Stimulated activated CD8-positive, alpha-beta memory T cell treated with anti-CD3 and anti-CD28 coated beads, Interleukin-2, amount 100 ng/mL, for 1 hour (primary cell): Measurements from ENCODE around the gene MRO.
"Not testable (repeated sequence)": the region's sequence is repeated elsewhere in the genome, so short reads cannot be mapped to it uniquely, and the experiment has no call there.

ENCODE experiments used
- DNase-seq, 2 donors: peaks; one replicate each; pipeline ENCODE4 v3.0.0-alpha.2; 2020; ENCODE audit warnings: low read depth in 2 of 2

The MRO gene

DNA sequence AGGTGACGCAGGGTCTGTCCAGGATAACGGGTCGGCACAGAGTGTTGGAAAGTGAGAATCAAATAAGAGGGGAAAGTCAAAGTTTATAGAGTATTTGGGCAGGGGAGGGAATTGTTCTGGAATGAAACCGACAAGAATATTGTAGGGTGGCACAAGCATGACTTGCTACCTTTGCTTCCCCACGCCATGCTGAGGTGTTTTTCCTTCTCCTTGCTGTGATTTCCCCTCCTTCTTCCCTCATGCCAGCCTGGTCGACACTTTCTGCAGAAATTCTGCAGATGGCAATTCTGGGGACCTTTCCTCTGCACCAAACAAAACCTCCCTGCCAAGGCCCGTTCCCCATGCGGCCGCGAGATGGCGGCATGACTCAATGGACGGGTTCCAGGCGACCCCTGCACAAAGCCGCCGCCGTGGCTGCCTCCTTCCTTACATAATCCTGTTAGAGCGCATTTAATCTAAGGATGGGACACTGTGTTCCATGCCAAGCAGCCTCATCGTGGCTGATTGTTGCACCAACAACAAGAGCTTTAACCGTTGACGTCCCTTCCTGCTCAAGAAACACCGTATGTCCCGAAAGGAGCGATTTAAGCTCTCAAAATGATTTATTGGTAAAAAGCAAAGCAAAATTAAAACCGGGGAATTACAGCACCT, at the start of gene MRO:
Gene MRO (minus strand): TSS at position 289 of the 651 bp plus-strand sequence. CDS start 10,616 bp downstream, outside the sequence.
- DNase-seq, result peak; percentile 57 to 70

DNA sequence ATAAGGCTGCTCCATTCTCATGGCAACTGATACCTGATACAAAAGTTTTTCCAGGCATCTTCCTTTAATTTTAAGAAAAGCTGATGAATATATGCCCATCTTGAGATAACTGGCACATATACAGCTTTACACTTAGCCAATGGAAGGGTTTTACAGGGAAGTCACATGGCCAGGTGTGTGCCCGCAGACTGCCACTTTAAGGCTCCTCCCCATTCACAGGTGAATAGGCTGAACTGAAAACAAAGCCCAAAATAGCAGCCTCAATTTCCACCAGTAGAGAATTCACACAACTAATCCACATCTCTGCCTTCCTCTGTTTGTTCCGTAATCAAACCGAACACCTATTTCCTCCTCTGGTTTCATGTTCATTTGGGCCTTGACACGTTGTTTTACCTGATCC, 49.3 kb upstream of the MRO start:
- DNase-seq, result no peak

DNA sequence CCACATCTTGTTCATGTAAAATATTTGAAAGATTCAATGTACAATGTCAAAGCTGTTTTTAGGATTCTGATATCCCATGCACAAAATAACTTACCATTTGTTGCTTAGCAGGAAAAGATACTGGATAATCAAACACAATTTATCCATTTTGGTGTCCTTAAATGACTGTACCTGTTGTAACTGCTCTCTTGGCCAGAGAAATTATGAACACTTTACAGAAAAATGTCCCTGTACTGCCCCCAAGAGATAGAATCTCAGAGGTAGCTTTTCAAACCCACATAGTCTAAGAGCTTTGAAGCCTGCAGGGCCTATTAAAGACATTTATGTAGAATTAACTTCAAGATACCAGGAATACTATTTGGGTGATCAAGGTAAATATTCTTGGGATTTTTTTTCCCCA, 46.9 kb upstream of the MRO start:
- no peak for DNase-seq

DNA sequence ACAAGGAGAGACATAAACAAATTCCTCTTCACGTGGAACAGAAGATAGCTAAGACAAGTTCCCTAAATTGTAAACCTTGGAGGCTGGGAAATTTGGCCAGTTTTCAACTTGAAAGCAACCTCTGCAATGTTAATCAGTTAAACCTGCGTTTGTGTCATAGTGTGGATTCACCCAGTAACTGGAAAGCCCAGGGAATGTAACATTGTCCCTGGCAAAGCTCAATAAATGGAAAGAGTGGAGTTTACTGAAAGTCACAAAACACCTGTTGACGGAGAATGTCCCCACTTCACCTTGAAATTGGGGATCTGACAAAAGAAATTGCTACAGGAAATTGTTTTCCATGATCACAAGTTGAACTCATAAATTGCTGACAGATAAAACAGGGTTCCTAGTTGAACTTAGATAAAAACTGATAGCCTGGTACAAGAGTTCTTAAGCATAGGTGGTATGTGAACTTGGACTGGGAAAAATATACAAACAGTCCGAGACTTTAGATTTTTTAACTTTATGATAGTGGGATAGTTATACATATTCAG, 44.1 kb upstream of the MRO start:
- no peak for DNase-seq

DNA sequence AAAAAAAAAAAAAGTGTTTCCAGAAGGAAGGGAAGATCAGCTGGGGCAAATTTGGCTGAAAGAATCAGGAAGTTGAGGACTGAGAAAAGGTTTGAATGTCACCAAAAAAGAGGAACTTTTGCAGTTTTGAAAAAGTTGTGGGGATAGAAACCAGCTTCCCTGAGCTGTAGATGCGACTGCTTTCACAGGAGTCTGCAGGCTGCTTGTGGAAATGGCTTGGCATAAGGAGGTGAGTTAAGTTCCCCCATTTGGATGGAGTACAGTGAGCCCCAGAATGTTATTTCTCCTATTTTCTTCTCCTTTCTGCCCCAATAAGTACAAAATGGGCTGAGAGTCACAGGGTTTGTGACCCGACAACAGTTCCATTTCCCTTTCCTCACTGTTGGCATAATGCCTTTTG, 42.6 kb upstream of the MRO start:
- no peak for DNase-seq

DNA sequence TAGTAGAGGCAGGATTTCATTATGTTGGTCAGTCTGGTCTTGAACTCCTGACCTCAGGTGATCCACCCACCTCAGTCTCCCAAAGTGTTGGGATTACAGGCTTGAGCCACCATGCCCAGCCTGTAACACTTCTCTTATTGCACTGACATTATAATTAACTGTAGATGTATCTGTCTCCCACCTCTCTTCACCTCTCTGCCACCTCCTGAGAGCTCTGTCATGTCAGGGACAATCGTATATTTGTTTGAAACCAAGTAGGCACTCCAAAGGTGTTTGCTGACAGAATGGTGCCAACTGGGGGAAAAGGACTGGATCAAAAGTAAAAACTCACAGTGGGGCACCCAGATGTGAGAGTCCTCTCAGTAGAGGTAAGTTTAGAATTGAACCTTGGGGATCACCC, 41.8 kb upstream of the MRO start:
- DNase-seq, result no peak

DNA sequence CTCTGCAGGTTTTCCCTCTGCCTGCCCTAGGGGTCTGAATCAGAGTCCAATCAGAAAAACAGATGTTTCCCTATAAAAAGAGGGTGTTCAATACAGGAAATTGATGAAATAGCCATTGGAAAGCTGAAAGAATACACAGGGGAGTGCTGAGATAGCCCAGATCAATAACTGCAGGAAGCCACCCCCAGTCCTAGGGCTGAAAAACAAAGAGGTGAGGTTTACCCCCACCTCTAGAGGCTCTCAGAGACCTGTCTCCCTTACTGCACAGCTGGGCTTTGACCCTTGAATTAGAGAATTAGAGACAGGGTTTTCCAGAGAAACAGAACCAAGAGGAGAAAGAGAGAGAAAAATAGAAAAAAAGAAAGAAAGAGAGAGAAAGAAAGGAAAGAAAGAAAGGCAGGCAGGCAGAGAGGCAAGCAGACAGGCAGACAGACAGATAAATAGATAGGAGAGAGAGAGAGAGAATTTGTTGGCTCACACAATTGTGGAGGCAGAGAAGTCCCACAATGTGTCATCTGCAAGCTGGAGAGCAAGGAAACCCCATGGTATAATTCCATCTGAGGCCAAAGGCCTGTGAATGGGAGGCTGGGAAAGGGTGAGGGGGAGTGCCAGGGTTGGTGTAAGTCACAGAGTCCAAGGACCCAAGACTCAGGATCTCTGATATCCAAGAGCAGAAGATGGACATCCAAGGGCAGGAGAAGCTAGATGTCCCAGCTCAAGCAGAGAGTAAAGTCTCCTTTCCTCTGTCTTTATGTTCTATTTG, 40.2 kb upstream of the MRO start:
- DNase-seq, result no peak

DNA sequence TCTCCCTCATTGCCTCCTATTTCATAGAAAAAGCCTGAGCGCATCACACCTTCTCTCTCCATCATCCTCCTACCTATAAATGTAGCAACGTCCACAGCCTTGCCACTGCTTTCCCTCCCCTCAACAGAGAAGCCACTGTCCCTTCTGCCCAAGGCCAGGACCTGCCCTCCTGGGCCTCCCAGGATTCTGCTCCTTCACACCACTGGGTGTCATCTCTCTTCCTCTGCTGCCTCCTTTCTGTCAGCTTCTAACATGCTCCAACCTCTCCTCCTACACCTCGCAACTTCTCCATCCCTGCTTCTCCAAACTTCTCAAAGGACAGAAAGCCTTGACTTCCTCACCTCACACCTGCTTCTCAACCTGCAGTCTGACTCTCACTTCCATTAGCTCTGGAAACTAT, 37.9 kb upstream of the MRO start:
- DNase-seq, result no peak

DNA sequence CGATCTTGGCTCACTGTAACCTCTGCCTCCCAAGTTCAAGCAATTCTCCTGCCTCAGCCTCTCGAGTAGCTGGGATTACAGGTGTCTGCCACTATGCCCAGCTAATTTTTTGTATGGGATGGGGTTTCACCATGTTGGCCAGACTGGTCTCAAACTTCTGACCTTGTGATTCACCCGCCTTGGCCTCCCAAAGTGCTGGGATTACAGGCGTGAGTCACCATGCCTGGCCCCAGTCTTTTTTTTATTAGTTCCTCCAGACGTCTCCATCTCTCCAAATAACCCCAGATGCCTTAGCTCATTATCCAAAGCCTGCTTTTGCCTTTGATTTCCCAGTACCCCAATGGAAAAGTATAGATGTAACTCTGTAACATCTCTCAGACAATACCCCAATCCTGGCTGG, 37.4 kb upstream of the MRO start:
- not testable (repeated sequence) for DNase-seq

DNA sequence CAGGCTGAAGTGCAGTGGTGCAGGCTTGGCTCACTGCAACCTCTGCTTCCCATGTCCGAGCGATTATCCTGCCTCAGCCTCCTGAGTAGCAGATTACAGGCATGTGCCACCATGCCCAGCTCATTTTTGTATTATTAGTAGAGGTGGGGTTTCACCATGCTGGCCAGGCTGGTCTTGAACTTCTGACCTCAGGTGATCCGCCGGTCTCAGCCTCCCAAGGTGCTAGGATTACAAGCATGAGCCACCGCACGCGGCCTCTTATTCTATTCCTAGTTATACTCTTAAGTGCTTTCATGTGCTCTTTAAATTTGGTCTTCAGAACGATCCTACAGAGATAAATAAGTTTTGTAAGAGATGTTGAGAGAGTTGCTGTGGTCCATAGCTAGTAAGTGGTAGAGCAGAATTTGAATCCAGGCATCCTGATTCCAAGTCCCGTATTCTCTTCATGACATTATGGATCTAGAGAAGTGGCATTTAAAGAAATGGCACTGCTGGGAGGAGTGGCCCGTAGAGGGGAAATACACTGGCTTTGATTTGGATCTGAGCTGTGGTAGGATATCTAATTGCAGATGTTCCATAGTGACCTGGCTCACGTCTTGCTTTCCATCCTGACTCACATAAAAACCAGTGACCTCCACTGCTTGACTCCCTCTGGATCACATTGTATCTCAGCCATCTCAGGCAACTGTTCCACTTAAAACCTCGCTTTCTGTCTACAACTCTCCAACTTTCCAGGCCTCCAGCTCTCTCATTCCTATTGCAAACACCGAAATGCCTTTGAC, 36.4 kb upstream of the MRO start:
- no peak for DNase-seq

DNA sequence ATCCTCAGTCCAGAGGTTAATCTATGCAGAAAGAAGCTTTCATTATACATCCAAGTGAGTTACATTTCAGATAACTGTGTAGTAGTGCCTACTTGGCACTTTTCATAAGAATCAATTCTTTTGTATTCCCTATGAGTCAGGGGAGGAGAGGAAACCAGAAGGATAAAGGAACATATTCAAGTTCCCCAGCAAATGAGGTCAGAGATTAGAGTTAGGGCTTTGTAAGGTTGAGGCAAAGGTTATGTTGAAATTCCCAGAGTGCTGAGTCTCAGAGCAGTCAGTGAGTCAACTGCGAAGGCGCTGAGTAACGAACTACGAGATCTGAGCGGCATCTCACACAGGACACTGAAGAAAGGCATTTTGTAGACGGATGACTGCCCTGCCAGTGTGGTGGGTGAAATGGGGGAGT, 34.1 kb upstream of the MRO start:
- DNase-seq, result no peak

DNA sequence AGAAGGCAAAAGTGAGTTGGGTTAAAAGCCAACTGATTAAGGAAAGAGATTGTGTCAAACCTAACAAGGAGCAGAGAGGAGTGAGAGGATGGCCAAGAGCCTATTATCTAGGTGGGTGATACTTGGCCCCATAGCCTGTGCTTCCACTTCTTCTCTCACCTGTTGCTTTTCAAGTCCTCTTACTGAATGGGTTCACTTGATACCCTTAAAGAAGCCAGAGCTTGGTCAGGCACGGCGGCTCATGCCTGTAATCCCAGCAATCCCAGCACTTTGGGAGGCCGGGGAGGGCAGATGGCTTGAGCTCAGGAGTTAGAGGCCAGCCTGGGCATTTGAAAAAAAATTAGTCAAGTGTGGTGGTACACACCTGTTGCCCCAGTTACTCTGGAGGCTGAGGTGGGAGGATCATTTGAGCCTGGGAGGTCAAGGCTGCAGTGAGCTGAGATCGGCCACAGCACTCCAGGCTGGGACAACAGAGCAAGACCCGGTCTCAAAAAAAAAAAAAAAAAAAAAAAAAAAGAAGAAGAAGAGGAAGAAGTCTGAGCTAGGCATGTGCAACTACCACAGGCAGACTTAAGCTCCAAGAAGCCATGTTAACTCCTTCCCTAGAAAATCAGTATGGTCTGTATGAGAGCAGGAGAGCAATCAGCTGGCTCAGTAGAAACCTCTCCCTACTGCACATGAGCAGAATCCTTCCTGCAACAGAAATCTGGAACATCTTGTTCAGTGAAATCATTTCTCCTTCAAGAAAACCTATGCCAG, 30.7 kb upstream of the MRO start:
- no peak for DNase-seq

DNA sequence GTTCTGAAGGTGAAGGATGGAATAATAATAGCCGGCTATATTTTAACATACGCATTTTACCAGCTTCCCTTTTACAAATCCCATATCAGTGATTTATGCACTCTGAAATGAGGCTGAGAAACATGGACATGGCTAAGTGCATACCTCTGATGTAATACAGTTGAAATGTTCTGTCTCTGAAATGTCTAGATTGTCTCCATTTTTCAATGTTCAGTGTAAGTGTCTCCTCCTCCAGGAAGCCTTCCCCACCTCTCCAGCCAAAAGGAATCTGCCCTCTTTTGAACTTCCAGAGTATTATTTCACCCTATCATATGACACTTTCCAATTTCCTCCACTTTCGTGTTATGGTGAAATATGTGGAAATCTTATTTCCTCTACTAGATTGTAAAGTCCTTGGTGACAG, 29.6 kb upstream of the MRO start:
- DNase-seq, result no peak

DNA sequence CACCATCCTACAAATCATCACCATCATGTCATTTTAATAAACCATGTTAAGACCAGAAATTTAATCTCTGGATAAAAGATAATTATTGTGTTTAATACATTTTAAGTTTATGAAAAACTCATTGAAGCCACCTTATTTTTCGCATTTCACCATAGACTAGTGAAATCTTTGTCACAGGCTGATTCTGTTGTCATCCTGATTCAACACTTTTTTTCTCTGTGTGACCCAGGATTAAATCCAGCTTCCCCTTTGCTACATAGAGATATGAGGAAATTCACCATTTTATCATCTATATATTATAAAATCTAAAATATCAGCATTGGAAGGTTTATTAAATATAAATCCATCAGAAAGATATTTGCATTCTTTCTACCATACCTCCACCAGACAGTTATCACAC, 29.2 kb upstream of the MRO start:
- DNase-seq, result no peak

DNA sequence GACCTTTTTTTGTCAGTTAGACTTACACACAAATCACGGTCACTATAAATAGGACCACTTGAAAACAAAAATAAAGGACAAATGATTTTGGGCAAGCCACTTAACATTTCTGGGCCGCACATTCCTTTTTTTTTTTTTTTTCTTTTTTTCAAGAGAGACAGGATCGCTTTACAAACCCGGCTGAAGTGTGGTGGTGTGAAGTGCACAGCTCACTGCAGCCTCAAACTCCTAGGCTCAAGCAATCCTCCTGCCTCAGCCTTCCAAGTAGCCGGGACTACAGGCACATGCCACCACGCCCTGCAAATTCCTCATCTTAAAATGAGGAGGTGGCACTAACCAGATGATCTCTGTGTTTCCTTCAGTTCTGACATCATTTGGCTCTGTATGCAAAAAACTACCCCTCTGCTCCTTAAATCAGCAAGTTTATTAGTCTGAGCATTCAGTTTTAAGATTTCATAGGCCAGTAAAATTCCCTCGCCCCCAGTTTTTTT, 28.3 kb upstream of the MRO start:
- no peak for DNase-seq

DNA sequence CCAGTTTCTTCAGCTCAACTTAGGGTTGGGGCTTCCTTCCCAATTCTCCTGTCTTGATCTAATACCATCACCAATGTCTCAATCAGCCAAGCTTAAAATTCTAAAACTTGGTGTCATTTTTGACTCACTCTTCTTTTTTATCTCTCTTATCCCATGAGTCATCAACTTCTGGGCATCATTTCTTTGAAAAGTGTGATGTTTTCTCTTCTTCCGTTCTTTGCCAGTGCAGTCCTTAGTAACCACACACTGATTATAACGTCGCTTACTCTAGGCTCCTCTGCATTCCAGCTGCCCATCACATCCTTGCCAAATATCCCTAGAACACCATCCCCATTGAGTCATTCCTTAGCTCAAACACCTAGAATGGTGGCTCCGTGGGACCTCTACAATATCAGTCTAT, 27.4 kb upstream of the MRO start:
- no peak for DNase-seq

DNA sequence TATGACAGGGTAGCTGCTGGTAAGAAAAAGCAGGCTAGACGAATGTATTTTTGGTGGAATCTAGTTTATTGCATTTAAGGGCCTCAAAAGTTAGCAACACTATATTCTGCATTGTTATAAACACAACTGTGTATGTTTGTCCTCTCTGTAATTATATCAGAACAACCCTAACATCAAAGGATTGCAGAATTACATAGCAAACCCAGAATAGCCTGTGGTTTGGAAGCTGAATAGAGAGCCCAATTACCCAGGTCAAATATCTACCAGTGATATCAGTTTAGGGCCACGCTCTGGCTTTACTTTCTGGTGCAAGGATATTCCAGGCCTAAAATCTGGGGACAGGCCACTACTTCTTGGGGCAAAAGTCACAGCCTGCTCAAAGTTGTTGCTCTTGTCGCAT, 25.1 kb upstream of the MRO start:
- no peak for DNase-seq

DNA sequence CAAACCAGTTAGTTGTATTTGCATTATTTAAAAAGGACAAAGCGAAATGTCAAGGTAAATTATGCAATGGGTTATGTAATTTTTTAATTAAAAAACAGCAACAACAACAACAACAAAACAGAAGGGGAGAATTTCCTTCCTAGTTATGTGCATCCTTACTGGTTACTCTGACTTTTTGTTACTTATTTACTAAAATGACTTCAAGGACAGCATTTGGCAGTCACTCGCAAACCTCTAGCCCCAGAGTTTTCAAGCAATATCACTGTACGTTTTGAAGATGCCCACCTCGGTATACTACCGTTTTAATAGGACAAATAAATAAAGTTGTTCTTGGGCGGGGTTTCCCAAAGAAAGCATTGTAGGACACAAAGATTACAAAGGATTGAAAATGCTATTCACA, 24.7 kb upstream of the MRO start:
- no peak for DNase-seq

DNA sequence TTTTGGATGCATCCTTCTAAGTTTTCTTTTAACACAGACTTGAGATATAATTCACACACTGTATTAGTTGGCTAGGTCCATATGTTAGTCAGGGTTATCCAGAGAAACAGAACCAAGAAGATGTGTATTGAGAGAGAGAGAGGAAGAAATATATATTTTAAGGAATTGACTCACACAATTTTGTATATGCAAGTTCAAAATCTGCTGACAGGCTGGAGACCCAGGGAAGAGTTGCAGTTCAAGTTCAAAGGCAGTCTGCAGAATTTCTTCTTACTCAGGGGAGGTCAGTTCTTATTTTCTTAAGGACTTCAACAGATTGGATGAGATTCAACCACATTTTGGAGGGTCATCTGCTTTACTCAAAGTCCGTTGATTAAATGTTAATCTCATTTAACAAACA, 23.0 kb upstream of the MRO start:
- no peak for DNase-seq

DNA sequence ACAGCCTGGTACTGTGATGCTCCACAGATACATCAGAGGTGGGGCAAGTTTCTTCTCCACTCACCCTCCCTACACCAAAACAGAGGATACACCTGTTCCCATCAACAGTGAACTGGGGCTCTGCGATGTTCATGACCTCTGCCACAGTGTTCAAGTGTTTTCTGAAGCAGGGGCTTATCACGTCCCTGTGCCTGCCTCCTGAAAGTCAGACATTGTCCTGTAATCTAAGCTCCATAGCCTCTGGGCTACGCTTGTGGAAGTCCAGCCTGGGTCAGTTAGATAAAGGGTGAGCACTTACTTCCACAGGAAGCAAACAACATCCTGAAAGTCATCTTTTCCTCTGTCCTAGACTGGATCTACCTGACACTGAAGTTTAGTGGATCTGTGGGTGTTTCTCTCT, 20.2 kb upstream of the MRO start:
- DNase-seq, result no peak

DNA sequence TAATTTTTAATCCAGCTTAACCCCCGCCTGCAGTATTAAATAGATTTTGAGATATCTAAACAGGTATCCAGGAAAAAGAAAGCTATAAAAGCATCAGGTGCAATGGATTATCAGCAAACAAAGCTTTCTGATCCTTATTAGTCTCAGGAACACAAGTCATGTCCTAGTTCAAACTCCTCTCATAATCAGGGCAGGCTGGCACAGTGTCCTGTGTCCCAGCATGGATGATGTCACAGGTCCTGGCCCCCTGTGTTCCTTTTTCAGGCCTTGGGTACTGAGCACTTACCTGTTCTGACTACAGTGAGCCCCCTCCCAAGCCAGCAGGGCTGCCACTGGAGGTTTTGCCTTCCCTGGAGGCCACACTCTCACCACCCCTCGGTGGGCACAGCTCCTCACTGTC, 19.5 kb upstream of the MRO start:
- no peak for DNase-seq

DNA sequence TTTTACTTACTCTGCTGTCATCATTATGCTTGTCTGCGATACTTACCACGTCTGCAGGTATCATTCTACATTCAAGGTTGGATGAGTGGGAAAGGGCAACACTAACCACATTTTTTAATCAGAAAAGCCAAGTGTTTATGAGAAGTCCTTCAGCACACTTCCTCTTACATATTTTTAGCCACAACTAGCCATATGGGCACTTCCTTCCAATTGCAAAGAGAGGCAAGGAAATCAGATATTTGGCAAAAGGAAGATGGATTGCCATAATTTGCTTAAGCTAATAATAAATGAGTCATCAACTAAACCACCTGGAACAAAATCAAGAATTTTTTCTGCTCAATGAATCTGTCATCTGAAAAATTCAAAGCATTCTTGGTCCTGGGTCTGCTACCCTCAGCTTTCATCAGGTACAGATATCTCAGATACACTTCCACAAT, 16.7 kb upstream of the MRO start:
- DNase-seq, result no peak
